Measurements from ENCODE around the gene AMPD3. TPM values are rescaled to one million over a fixed set of nuclear protein-coding genes. Genes with fewer than 3 reads are reported as not detected.

Gene AMPD3
- total RNA-seq, 2 donors from 2014 or later, result 2.8 to 5.3 TPM

DNA sequence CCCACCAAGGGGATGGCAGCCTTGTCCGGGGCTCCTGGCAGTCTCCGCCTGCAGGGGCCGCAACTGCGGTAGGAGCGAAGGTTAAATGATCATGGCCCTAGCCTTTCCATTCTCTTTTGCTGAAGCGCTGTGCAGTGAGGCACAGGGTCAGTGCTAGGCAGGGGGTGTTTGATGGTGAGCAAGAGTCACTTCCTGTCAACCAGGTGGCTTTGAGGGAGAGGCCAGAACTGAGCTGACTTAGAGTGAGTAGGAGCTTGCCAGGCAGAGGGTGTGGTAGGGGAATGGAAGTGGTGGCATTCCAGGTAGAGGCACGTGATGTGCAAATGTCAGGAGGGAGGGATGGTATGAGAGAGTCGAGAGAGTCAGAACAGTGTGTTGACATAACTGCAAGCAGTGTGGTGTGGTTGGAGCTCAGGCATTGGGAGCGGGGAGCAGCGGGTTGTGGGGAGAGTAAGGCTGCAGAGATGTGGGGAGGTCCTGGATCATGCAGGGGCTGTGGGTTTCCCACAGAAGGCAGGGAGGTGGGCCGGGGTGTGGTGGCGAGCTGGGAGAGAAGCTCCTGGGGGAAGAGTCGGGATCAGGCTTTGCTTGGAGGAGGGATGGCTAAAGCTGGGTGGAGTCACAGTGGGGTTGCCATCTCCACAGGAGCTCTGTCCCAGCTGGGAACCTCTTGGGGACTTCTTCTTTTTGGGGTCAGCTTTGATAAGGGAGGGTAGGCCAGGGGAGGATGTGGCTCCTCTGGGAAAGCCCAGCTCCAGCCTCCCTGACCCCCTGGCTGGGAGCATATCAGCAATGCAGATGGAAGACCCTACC is 33.3 kb downstream of the AMPD3 start:
- H3K36me3 ChIP-seq, result no peaks in the 10 kb centered on the region
- TF ChIP-seq, protein P1, sequence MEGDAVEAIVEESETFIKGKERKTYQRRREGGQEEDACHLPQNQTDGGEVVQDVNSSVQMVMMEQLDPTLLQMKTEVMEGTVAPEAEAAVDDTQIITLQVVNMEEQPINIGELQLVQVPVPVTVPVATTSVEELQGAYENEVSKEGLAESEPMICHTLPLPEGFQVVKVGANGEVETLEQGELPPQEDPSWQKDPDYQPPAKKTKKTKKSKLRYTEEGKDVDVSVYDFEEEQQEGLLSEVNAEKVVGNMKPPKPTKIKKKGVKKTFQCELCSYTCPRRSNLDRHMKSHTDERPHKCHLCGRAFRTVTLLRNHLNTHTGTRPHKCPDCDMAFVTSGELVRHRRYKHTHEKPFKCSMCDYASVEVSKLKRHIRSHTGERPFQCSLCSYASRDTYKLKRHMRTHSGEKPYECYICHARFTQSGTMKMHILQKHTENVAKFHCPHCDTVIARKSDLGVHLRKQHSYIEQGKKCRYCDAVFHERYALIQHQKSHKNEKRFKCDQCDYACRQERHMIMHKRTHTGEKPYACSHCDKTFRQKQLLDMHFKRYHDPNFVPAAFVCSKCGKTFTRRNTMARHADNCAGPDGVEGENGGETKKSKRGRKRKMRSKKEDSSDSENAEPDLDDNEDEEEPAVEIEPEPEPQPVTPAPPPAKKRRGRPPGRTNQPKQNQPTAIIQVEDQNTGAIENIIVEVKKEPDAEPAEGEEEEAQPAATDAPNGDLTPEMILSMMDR (IDR thresholded peaks at IDR 0.05), result no peak
- H3K27me3 ChIP-seq, result no peaks in the 10 kb centered on the region
- H3K4me1 ChIP-seq, result peaks cover 0 to 14% of the 10 kb centered on the region in 2 donors
- no peak overlapping the region for H3K27ac ChIP-seq
- peak; percentile 36 for DNase-seq (ENCODE audit: low spot score)
- H3K9me3 ChIP-seq, result no peaks in the 10 kb centered on the region
- H3K4me3 ChIP-seq, result no peak overlapping the region

DNA sequence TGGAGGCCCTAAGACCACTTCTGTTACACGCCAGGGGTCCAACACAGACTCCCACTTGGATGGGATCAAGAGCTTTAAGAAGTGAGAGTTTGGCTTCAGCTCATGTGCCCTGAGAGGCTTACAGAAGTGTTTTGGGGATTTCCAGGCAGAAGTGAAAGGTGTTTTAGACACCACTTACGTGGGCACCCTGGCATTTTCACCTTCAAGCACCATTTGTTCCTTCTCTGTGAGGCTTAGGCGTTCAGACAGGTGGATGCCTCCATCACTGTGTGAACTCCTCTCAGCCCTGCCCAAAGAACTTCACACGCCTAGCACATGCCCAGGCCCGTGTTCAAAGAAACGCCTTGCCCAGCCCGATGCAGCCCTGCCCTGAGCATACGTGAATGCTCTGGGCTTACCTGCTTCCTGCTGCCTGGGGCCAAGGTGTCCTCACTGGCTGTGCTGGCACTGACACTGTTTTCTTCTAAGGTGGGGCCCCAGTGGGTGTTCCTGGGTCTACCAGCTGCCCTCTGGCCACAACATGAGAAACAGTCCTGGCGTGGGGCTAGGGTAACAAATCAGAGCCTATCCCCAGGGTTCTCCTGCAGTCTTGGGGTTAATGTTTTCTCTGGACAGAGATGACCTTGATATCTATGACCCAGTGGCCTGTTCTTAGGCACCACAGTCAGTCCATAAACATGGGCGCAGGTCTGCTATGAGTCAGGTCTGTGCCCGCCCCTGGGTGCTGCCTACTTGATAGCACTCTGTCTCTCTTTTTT is 34.0 kb downstream of the AMPD3 start:
- Histone ChIP-seq H3K4me1 (peaks cover 0 to 14% of the 10 kb centered on the region in 2 donors), H3K4me3 (no peak overlapping the region), H3K9me3 (no peaks in the 10 kb centered on the region), H3K27me3 (no peaks in the 10 kb centered on the region), H3K36me3 (no peaks in the 10 kb centered on the region), H3K27ac (no peak overlapping the region)
- DNase-seq (ENCODE audit: low spot score), result peak; percentile 51
- TF ChIP-seq, protein P1 (IDR thresholded peaks at IDR 0.05), result no peak

DNA sequence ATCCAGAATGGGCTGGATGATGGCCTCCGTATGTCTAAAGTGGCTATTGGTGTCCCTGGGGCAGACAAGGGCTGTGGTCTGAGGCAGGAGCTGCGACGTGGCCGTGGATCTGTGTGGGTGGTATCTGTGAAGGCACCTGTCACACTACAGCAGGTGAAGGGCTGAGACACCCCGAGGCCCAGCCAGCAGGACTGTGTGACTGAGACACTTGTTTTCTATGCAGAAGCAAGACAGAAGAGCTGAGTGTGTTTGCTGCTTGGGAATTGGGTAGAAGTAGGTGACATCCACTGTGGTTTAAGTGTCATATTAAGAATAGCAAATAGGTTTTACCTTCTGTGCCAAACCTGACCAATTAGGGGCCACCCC is 35.0 kb downstream of the AMPD3 start:
- peak; percentile 51 for DNase-seq (ENCODE audit: low spot score)

DNA sequence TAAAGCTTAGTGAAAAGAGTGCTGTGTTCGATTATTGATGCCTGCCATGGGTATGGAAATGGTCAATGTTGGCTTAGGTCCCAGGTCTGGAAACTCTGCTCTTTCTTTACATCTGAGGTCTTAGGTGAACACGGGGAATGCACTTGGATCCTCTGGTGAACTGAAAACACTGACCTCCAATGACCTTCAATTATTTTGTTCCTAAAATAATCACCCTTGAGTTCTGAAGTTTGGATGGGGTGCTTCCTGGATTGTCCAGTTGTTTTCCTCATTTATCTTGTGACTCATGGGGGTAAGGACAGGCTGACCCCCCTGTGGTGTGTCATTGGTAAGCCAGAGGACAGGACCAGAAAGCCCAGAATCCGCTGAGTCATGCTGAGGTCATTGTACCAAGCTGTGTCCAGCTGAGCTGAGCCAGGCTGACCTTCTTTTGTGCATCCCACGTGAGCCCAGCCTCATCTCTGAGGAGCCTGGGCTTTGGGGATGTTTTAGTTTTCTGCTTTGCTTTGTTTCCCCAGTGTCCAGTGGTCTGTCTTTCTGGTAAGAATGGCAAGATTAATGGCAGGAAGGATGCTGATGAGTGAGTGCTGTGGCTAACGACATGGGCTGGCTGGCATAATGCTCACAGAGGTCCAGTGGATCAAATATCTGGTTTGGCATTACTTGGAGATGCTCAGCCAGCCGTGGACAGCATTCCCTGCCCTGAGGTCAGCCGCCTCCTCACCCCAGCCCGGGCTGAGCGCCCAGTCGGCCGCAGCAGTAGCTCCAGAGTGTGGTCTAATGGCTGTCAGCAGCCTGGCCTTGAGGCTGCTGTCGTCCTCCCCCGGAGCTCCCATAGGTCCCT is 35.6 kb downstream of the AMPD3 start:
- TF ChIP-seq, protein P1 (IDR thresholded peaks at IDR 0.05), result no peak
- peak overlapping the region; percentile 69 to 71 for H3K27ac ChIP-seq
- no peak overlapping the region for H3K4me3 ChIP-seq
- H3K36me3 ChIP-seq, result no peaks in the 10 kb centered on the region
- H3K27me3 ChIP-seq, result no peaks in the 10 kb centered on the region
- DNase-seq (ENCODE audit: low spot score), result peak; percentile 94
- no peaks in the 10 kb centered on the region for H3K9me3 ChIP-seq
- peaks cover 0 to 14% of the 10 kb centered on the region in 2 donors for H3K4me1 ChIP-seq

More for the DNA sequence above, 35.0 kb downstream of the AMPD3 start:
- Histone ChIP-seq H3K27me3 (no peaks in the 10 kb centered on the region), H3K27ac (peak overlapping the region; percentile 69 to 71), H3K9me3 (no peaks in the 10 kb centered on the region), H3K4me1 (peaks cover 0 to 14% of the 10 kb centered on the region in 2 donors), H3K36me3 (no peaks in the 10 kb centered on the region), H3K4me3 (no peak overlapping the region)
- TF ChIP-seq, protein P1 (IDR thresholded peaks at IDR 0.05), result no peak

DNA sequence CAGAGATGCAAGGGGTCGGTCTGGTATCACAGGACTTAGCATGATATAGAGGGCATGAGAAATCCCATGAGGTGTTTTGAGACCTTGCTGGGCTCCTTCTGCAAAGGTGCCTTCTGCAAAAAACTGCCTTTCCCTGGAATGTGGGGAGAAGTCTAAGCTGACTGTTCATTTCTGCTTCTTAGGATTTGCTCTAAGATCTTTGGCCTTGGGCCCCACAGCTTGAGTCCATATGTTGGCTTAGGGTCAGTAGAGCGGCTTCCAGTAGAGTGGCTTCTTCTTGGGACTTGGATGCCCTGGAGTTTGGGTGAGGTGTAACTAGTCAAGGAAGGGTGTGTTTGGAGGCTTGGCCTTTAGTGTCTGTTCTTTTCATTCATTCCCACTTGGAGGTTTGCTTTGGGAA is 37.0 kb downstream of the AMPD3 start:
- TF ChIP-seq, protein P1 (IDR thresholded peaks at IDR 0.05), result no peak
- H3K27ac ChIP-seq, result no peak overlapping the region
- no peak for DNase-seq (ENCODE audit: low spot score)
- no peak overlapping the region for H3K4me3 ChIP-seq
- no peaks in the 10 kb centered on the region for H3K27me3 ChIP-seq
- no peaks in the 10 kb centered on the region for H3K9me3 ChIP-seq
- no peaks in the 10 kb centered on the region for H3K36me3 ChIP-seq
- peaks cover 0 to 14% of the 10 kb centered on the region in 2 donors for H3K4me1 ChIP-seq

All from right atrium auricular region (tissue), 2 donors.